Left ventricle myocardium inferior (tissue), 1 donor: Measurements from ENCODE around the gene SPRR1A. TPM values are rescaled to one million over a fixed set of nuclear protein-coding genes. Genes with fewer than 3 reads are reported as not detected.

Experiments
- DNase-seq: peaks from one replicate; pipeline ENCODE4 v3.0.0-alpha.2; 2020
- H3K27ac ChIP-seq: fragments of 200-600 bp; replicated peaks from 2 replicates; pipeline ENCODE4 v1.8.0; 2021
- H3K27me3 ChIP-seq: fragments of 200-600 bp; 2 replicates; pipeline ENCODE4 v1.8.0; 2021; ENCODE audit warnings: low read depth
- H3K36me3 ChIP-seq: fragments of 200-600 bp; 2 replicates; pipeline ENCODE4 v1.8.0; 2021
- H3K4me1 ChIP-seq: fragments of 200-600 bp; 2 replicates; pipeline ENCODE4 v1.8.0; 2021
- H3K4me3 ChIP-seq: fragments of 200-600 bp; 2 replicates; pipeline ENCODE4 v1.8.0; 2021; ENCODE audit warnings: mild to moderate bottlenecking, moderate library complexity
- H3K9me3 ChIP-seq: fragments of 200-600 bp; replicated peaks from 2 replicates; pipeline ENCODE4 v1.8.0; 2021
- intact Hi-C: fragments of 100-400 bp; cut with micrococcal nuclease; formaldehyde crosslinking; loops from one replicate; pipeline ENCODE4 v1.11.0; 2022
- total RNA-seq: library from RNA; stranded (reverse); fragmentation: NEBNext Ultra II Directional; extraction: Animal tissue kit (Norgen Biotek cat#: 25700); gene quantifications from one replicate; pipeline ENCODE4 v1.2.1, GENCODE V29; 2021
- TF ChIP-seq, protein P1 (sequence below): fragments of 200-600 bp; IDR thresholded peaks from 2 replicates; pipeline ENCODE4 v1.8.0; 2021; ENCODE audit warnings: antibody characterized with exemption, mild to moderate bottlenecking, borderline replicate concordance
- donor health status: DM: no; HTN: yes; CAD: no; lungs with severe emphysema.

The SPRR1A gene
- total RNA-seq, 1 donor from 2014 or later = not detected

- intact Hi-C loops = no loop called here
Observed at GRCh38 chr1:152972196-152972886, 11.5 kb upstream of the SPRR1A start.

DNA sequence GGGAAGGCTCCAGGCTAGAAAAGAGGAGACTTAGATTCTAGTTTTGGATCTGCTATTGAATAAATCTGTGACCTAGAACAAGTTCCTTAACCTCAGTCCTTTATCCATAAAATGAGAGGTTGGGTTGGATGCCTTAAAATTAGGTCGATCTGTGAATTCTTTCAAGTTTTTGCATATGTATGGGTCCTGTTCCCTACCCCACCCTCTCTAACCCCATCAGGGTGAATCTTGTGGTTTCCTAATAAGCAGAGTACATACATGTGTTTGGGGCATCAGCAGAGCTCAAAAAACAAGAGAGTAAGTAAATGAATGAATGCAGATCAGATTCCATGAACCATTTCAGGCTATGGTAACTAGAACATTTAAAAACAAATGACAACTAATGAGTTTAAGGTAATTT is 7.2 kb upstream of the SPRR1A start:
- no peaks in the 10 kb centered on the region for H3K36me3 ChIP-seq
- DNase-seq = no peak
- TF ChIP-seq, protein P1, sequence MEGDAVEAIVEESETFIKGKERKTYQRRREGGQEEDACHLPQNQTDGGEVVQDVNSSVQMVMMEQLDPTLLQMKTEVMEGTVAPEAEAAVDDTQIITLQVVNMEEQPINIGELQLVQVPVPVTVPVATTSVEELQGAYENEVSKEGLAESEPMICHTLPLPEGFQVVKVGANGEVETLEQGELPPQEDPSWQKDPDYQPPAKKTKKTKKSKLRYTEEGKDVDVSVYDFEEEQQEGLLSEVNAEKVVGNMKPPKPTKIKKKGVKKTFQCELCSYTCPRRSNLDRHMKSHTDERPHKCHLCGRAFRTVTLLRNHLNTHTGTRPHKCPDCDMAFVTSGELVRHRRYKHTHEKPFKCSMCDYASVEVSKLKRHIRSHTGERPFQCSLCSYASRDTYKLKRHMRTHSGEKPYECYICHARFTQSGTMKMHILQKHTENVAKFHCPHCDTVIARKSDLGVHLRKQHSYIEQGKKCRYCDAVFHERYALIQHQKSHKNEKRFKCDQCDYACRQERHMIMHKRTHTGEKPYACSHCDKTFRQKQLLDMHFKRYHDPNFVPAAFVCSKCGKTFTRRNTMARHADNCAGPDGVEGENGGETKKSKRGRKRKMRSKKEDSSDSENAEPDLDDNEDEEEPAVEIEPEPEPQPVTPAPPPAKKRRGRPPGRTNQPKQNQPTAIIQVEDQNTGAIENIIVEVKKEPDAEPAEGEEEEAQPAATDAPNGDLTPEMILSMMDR = no peak
- peaks cover 8% of the 10 kb centered on the region for H3K27me3 ChIP-seq
- no peak overlapping the region for H3K4me3 ChIP-seq
- H3K9me3 ChIP-seq = no peaks in the 10 kb centered on the region
- H3K27ac ChIP-seq = no peak overlapping the region
- no peaks in the 10 kb centered on the region for H3K4me1 ChIP-seq
- intact Hi-C loops = no loop called here

More at GRCh38 chr1:152972196-152972886, 11.5 kb upstream of the SPRR1A start:
- no peak for DNase-seq
- H3K4me3 ChIP-seq = no peak overlapping the region
- H3K4me1 ChIP-seq = no peaks in the 10 kb centered on the region
- TF ChIP-seq, protein P1 = no peak
- H3K27me3 ChIP-seq = peaks cover 5% of the 10 kb centered on the region
- no peaks in the 10 kb centered on the region for H3K9me3 ChIP-seq
- no peak overlapping the region for H3K27ac ChIP-seq
- H3K36me3 ChIP-seq = no peaks in the 10 kb centered on the region

DNA sequence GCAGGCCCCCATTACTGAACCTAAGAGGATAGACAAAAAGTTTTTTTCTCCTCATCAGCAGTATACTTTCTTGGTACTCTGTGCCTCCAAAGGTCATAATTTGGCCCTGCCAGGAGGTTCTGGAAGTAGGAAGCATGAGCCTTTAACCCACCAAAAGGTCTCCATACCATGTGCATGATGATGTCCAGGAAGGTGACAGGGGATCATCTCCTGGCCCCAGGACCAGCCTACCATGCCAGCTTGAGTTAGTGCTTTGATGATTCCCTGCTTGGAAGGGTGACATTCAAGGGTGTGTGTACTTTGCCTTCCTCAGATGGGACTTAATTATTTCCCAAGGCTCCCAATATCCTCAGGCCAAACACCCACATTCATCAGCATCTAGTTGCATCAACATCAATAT is 6.3 kb upstream of the SPRR1A start:
- H3K4me1 ChIP-seq = no peaks in the 10 kb centered on the region
- intact Hi-C loops = no loop called here
- H3K27me3 ChIP-seq = peaks cover 15% of the 10 kb centered on the region
- H3K4me3 ChIP-seq = no peak overlapping the region
- no peak overlapping the region for H3K27ac ChIP-seq
- TF ChIP-seq, protein P1 = no peak
- DNase-seq = no peak
- H3K9me3 ChIP-seq = no peaks in the 10 kb centered on the region
- no peaks in the 10 kb centered on the region for H3K36me3 ChIP-seq

GRCh38 chr1:152980676-152981075 is 3.2 kb upstream of the SPRR1A start:
- Histone ChIP-seq H3K4me3 (no peak overlapping the region), H3K4me1 (no peaks in the 10 kb centered on the region), H3K9me3 (no peaks in the 10 kb centered on the region), H3K36me3 (no peaks in the 10 kb centered on the region), H3K27ac (no peak overlapping the region), H3K27me3 (peaks cover 27% of the 10 kb centered on the region)
- intact Hi-C loops = no loop called here
- no peak for DNase-seq
- TF ChIP-seq, protein P1 = no peak

- H3K27ac ChIP-seq = no peak overlapping the region
- H3K4me3 ChIP-seq = no peak overlapping the region
- H3K27me3 ChIP-seq = peaks cover 27% of the 10 kb centered on the region
- DNase-seq = no peak
- H3K9me3 ChIP-seq = no peaks in the 10 kb centered on the region
- TF ChIP-seq, protein P1 = no peak
- H3K4me1 ChIP-seq = no peaks in the 10 kb centered on the region
- intact Hi-C loops = no loop called here
- no peaks in the 10 kb centered on the region for H3K36me3 ChIP-seq
Observed at GRCh38 chr1:152981146-152981871, 2.6 kb upstream of the SPRR1A start.
